Panc1 (cell line): Measurements from ENCODE around the gene FYTTD1.

ENCODE experiments used
- POLR2AphosphoS5 ChIP-seq: IDR thresholded peaks from 2 replicates; pipeline ENCODE4 v1.6.1; 2012; ENCODE audit warnings: mild to moderate bottlenecking, low read depth, low read length, moderate library complexity
- SIN3A ChIP-seq: IDR thresholded peaks from 2 replicates; pipeline ENCODE4 v1.6.1; 2012; ENCODE audit warnings: low read depth, mild to moderate bottlenecking, low read length, moderate library complexity, borderline replicate concordance; ENCODE audit not compliant: insufficient read depth
- TCF7L2 ChIP-seq: IDR thresholded peaks from 2 replicates; pipeline ENCODE4 v1.6.1; 2011; ENCODE audit warnings: mild to moderate bottlenecking, low read depth, low read length, inconsistent platforms
- TF ChIP-seq, protein P1 (sequence below): fragments of 450-650 bp; IDR thresholded peaks from 2 replicates; pipeline ENCODE4 v1.5.1; 2017; ENCODE audit warnings: mild to moderate bottlenecking
- TF ChIP-seq, protein P2 (sequence below), 2 experiments: IDR thresholded peaks; 2 replicates each; pipeline ENCODE4 v1.6.1; 2011 to 2012; ENCODE audit warnings: low read depth in 2 of 2, control low read depth in 1 of 2, low read length in 1 of 2, mild to moderate bottlenecking in 1 of 2, moderate library complexity in 1 of 2; ENCODE audit not compliant: insufficient read depth in 1 of 2

GRCh38 chr3:197801891-197802778 lies 52.5 kb downstream of the FYTTD1 start:
- TF ChIP-seq POLR2AphosphoS5 = no peak
- TF ChIP-seq TCF7L2 = no peak
- TF ChIP-seq, protein P1, sequence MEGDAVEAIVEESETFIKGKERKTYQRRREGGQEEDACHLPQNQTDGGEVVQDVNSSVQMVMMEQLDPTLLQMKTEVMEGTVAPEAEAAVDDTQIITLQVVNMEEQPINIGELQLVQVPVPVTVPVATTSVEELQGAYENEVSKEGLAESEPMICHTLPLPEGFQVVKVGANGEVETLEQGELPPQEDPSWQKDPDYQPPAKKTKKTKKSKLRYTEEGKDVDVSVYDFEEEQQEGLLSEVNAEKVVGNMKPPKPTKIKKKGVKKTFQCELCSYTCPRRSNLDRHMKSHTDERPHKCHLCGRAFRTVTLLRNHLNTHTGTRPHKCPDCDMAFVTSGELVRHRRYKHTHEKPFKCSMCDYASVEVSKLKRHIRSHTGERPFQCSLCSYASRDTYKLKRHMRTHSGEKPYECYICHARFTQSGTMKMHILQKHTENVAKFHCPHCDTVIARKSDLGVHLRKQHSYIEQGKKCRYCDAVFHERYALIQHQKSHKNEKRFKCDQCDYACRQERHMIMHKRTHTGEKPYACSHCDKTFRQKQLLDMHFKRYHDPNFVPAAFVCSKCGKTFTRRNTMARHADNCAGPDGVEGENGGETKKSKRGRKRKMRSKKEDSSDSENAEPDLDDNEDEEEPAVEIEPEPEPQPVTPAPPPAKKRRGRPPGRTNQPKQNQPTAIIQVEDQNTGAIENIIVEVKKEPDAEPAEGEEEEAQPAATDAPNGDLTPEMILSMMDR = peak; percentile 68
- TF ChIP-seq SIN3A = no peak
- TF ChIP-seq, protein P2, sequence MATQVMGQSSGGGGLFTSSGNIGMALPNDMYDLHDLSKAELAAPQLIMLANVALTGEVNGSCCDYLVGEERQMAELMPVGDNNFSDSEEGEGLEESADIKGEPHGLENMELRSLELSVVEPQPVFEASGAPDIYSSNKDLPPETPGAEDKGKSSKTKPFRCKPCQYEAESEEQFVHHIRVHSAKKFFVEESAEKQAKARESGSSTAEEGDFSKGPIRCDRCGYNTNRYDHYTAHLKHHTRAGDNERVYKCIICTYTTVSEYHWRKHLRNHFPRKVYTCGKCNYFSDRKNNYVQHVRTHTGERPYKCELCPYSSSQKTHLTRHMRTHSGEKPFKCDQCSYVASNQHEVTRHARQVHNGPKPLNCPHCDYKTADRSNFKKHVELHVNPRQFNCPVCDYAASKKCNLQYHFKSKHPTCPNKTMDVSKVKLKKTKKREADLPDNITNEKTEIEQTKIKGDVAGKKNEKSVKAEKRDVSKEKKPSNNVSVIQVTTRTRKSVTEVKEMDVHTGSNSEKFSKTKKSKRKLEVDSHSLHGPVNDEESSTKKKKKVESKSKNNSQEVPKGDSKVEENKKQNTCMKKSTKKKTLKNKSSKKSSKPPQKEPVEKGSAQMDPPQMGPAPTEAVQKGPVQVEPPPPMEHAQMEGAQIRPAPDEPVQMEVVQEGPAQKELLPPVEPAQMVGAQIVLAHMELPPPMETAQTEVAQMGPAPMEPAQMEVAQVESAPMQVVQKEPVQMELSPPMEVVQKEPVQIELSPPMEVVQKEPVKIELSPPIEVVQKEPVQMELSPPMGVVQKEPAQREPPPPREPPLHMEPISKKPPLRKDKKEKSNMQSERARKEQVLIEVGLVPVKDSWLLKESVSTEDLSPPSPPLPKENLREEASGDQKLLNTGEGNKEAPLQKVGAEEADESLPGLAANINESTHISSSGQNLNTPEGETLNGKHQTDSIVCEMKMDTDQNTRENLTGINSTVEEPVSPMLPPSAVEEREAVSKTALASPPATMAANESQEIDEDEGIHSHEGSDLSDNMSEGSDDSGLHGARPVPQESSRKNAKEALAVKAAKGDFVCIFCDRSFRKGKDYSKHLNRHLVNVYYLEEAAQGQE (IDR thresholded peaks at IDR 0.05; ENCODE audit: insufficient read depth in 1 of 2, low read depth in 2 of 2, low read length in 1 of 2) = no peak
